GM10248 (cell line): ENCODE measurements around the gene RTL9.

Experiments
- CTCF ChIA-PET: fragments of 300-600 bp; sonication (Branson Sonifier 250); formaldehyde crosslinking; extraction: SDS; loops from one replicate; lab custom pipeline; 2021; ENCODE audit warnings: antibody characterized with exemption; lab: Yijun Ruan, JAX
- POLR2A ChIA-PET: fragments of 350-650 bp; sonication (Branson Sonifier 250); formaldehyde crosslinking; extraction: SDS; loops from one replicate; lab custom pipeline; 2020; ENCODE audit warnings: antibody characterized with exemption; lab: Yijun Ruan, JAX
- DNase-seq: peaks from one replicate; pipeline ENCODE4 v3.0.0; 2012; ENCODE audit errors: extremely low spot score
- TF ChIP-seq, protein P1 (sequence below): IDR thresholded peaks from 2 replicates; pipeline ENCODE4 v1.5.1; 2012; ENCODE audit warnings: mild to moderate bottlenecking, low read depth; ENCODE audit errors: extremely low read depth, missing control alignments, control extremely low read depth

RTL9 gene

DNA sequence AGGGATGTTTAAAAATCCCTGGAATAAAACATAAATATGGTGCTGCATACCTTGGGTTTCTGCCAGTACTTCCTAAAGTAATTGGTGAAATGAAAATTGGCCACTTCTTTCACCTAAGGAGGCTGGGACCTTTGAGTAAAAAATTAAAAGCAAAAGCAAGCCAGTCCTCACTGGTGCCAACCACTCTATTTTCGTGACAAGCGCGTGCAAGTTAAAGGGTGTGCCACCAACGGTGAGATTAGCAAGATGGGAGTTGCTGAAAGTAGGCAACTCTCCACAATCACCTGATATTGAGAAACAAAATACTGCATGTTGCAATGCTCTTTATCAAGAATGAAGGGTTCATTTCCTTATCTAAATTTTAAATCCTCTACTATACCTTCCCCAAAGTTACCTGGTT lies 19.7 kb upstream of the RTL9 start:
- TF ChIP-seq, protein P1, sequence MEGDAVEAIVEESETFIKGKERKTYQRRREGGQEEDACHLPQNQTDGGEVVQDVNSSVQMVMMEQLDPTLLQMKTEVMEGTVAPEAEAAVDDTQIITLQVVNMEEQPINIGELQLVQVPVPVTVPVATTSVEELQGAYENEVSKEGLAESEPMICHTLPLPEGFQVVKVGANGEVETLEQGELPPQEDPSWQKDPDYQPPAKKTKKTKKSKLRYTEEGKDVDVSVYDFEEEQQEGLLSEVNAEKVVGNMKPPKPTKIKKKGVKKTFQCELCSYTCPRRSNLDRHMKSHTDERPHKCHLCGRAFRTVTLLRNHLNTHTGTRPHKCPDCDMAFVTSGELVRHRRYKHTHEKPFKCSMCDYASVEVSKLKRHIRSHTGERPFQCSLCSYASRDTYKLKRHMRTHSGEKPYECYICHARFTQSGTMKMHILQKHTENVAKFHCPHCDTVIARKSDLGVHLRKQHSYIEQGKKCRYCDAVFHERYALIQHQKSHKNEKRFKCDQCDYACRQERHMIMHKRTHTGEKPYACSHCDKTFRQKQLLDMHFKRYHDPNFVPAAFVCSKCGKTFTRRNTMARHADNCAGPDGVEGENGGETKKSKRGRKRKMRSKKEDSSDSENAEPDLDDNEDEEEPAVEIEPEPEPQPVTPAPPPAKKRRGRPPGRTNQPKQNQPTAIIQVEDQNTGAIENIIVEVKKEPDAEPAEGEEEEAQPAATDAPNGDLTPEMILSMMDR: no peak
- CTCF ChIA-PET: no interaction called here
- POLR2A ChIA-PET: no interaction called here
- DNase-seq: no peak

DNA sequence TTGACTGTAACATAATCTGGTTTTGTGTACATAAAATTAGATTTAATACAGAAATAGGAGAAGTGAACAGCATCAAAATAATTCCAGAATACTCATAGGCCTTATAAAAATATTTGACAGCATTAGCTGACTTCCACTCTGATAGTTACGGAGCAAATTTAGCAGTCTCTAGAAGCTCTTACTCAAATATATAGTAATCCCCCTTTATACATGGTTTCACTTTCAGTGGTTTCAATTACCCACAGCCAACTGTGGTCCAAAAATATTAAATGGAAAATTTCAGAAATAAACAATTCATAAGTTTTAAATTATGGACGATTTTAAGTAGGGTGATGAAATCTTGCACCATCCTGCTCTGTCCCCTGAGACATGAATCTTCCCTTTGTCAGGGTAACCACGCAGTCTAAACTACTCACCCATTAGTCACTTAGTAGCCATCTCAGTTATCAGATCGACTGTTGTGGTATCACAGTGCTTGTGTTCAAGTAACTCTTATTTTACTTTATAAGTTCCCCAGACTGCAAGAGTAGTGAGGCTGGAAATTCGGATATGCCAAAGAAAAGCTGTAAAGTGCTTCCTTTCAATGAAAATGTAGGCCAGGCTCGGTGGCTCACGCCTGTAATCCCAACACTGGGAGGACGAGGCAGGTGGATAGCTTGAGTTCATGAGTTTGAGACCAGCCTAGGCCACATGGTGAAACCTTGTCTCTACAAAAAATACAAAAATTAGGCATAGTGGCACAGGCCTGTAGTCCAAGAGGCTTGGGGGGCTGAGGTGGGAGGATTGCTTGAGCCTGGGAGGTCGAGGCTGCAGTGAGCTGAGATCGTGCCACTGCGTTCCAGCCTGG lies 17.2 kb upstream of the RTL9 start:
- DNase-seq: peak; percentile 7
- CTCF ChIA-PET: interaction anchor here (1.3 to 1.6 kb wide), 2 partner anchors 26 to 181 kb away, joined by 3 read pairs; no protein-coding TSS in a partner anchor
- POLR2A ChIA-PET: no interaction called here
- TF ChIP-seq, protein P1: no peak

DNA sequence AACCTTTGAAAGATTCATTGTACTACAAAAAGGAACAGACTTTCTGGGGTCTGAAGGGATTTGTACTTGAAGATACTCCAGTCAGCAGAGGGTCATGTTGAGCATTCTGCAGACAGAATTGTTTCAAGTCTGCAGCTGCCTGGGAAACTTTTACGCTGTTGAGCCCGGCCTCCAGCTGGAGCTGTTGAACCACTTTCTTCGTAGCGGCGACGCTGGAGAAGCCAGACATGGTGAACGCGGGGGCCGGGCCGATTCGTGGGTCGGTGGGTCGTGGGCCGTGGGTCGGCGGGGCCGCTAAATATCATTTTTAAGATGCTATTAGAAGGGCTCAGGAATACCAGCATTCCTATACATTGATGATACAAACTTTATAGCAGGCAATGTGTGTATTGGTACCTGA lies 12.0 kb upstream of the RTL9 start:
- ChIA-PET CTCF (no interaction called here), POLR2A (no interaction called here)
- no peak for DNase-seq
- TF ChIP-seq, protein P1: no peak

DNA sequence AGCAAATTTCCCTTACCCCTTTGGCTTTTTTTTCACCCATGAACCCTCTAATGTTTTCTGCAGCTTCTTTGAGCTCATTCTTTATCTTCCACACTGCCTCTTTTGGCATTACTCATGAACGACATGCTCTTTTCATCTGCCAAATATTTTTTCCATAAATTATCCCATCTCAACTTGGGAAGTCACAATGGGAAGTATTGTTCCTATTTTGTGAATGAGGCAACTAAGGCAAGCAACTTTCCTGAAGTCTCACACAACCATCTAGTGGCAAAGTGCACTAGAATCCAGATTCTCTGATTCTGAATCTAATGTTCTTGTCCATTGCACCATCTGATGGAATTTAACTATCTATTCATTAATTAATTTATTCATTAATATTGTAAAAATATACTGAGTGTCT lies 625 bp downstream of the RTL9 start:
- ChIA-PET POLR2A (no interaction called here), CTCF (no interaction called here)
- TF ChIP-seq, protein P1: no peak
- DNase-seq: no peak

DNA sequence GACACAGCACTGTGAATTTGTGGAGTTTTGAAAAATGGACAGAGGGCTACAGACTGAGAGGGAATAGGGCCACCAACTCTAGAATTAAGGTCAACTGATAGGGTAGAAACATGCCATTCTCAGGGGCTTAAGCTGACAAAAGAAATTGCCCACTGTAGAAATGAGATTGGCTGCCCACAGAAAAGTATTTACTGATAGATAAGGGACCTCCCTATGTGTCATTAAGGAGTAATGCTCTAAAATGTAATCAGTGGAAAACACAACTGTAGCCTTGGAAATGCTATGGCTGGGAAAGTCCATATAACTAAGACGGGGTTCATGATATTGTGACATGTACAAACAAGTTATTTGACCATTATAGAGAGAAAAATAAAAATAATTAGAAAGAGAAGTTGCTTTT lies 4.6 kb downstream of the RTL9 start:
- ChIA-PET POLR2A (no interaction called here), CTCF (no interaction called here)
- no peak for DNase-seq
- TF ChIP-seq, protein P1: no peak

DNA sequence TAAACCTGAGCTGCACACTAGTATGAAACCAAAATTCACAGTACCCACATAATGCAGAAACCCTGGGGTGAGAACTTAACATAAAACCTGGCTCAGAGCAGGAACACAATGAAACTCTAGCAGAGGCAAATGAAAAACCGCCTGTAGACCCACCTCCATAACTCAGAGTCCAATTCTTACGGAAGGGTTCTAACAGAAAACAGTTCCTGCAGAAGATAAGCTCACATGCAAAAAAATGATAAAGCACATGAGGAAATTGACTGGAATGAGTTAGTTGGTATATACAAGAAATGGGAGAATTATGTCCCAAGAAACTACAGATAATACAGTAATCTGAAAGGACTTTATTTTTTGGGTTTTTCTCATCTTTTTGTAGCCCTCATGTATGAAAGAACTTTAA lies 14.7 kb downstream of the RTL9 start:
- TF ChIP-seq, protein P1: no peak
- ChIA-PET POLR2A (no interaction called here), CTCF (no interaction called here)
- no peak for DNase-seq
